ENCODE data around the gene FGF7. TPM values are rescaled to one million over a fixed set of nuclear protein-coding genes. Genes with fewer than 3 reads are reported as not detected.
"Not testable (repeated sequence)": the region's sequence is repeated elsewhere in the genome, so short reads cannot be mapped to it uniquely, and the experiment has no call there.

FGF7 gene
- total RNA-seq, 1 donor from 2014 or later = not detected

DNA sequence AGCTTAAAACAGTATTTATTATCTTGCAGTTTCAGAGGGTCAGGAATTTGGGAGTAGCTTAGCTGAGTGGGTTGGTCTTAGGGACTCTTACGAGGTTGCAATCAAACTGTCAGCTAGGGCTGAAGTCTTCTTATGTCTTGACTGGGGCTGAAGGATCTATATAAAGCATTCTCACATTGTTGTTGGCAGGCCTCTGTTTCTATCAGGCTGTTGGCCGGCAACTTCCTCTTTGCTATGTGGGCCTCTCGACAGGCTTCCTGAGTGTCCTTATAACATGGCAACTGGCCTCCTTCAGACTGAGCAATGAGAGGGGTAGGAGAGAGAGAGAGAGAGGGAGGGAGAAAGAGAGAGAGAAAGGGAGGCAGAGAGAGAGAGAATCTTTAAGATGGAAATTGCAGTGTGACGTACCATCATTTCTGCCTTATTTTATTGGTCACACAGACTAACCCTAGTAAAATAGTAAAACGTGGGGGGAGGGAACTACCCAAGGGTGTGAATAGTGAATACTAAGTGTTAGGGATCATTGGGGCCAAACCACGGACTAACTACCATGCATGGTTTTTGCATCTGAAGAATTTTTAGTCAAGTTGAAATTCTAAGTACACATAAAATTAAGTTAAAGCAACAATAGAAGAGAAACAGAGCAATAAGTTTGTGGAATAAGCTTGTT lies 16.1 kb downstream of the FGF7 start:
- DNase-seq (ENCODE audit: low read depth, low spot score) = no peak

DNA sequence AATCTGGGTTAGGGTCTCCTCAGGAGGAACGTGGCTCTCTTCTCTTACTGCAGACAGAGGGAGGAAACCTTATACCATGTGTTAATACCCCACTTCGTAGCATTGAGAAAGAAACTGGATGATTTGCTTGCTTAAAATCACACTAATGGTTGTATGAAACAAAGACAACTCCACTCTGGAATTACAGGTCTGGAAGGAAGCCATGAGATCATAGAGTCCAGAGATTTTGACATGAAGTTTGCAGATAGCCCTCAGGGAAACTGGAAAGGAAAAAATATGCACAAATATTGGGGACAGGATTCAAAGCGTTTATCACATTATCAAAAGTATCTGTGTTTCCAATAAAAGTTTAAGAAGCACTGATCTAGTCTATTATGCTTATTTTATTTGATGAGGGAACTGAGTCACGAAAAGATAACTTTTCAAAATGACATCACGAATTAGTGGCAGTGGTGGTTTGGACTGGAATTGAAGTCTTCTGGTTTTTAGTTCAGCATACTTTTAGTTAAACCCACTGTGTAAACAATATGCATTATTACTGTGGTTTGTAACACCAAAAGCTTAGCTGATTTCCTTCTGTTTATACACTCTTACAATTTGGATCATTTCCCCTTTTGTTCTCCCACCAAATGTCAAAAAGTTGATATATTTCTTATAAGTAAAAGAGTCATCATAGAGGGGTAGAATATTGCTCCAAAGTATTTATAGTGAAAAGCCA lies 16.8 kb downstream of the FGF7 start:
- DNase-seq (ENCODE audit: low read depth, low spot score) = no peak

DNA sequence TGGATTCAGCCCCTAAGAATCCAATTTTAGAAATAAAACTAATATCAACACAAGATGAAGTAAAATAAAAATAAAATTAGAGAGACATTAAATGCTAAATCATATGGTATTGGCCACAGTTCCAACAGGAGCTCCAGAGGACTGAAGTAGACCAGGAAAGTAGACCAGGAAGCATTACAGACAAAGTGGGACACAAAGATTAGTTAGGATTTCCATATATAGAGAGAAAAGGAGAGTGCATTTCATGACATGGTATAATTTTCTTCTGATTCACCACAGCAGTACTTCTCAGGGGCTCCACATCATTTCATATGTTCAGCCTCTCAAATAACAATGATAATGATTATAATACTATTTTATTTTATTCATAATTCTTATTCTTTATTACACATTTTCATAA lies 18.3 kb downstream of the FGF7 start:
- DNase-seq (ENCODE audit: low read depth, low spot score) = no peak

DNA sequence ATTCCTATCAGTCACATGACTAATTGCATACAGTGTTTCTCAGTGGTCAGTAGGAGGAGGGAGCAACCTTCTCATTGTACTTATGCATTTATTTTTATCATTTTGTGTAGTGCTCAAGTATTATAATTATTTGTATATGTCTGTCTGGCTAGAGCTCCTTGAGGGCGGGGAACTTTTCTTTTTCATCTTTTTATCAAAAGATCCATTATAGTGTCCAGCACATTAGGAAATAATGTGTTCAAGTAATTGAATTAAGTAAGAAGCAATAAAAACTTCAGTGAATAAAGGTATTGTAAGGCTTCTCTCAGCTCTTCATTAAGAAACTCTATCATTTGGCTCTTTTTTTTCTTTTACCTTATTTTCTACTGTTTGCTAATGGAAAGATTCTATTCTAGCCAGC lies 18.8 kb downstream of the FGF7 start:
- no peak for DNase-seq (ENCODE audit: low read depth, low spot score)

- no peak for DNase-seq (ENCODE audit: low read depth, low spot score)
These were observed 29.6 kb downstream of the FGF7 start for GRCh38 chr15:49452595-49452994.

DNA sequence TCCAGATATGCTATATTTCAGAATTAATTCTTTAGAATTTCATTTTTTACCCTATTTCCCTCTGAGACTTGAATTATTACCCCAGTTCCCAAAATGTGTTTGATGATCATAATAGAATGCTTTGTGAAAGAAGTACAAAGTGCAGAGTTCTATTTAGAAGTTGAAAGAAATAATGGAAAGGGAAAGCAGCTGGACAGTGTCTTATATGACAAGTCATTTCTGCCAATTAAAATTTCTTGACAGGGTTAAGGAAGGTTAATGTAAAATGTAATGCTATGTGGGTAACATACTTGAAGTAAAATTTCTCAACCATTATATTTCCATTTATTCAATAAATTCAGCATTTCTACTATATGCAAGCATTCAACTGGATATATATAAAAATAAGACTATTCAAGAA lies 33.1 kb downstream of the FGF7 start:
- no peak for DNase-seq (ENCODE audit: low read depth, low spot score)

- DNase-seq (ENCODE audit: low read depth, low spot score) = no peak
These were observed 35.1 kb downstream of the FGF7 start for GRCh38 chr15:49458145-49458544.

GRCh38 chr15:49460411-49460941 lies 37.4 kb downstream of the FGF7 start:
- DNase-seq (ENCODE audit: low read depth, low spot score) = no peak

DNA sequence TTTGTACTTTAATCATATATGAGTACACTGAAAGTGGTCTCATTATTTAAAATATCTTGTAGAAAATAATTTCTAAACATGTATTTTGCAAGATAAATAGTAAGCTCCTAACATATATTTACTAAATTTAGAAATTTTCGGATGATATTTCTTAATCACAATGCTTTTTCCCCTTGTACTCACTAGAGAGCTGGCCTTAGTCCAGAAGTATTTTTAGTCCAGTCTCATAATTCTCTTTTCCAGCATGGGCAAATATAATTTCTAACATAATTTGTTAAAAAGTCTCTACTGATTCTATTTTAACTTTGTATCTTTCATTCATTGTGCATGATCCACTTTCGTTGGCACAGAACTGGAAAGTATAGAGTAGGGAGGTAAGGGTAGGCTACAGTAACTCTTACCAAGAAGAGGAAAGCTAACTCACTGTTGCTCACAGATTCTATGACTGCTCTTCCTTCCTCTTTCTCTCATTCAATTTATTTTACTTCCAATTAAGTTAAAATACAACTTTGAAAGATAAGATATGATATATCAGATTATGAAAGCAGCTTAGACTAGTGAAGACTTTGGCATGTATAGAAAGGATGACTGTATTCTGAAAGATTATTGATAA lies 39.3 kb downstream of the FGF7 start:
- no peak for DNase-seq (ENCODE audit: low read depth, low spot score)

DNA sequence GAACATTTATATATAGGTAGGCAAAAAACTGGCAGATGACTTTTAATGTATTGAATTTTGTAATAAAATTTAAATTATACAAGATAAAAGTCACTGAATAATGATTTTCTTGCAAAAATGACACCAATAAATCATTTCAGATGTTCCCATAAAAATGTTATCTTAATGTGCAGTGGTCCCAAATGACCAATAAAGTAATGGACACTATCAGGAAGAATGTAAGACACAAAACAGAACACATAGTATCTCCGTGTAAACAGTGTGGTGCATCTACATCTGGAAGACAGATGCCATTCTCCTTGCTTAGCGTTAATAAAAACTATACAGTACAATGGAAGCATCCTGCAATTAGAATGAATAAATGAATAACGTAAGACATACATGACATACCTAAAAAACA lies 41.5 kb downstream of the FGF7 start:
- no peak for DNase-seq (ENCODE audit: low read depth, low spot score)

DNA sequence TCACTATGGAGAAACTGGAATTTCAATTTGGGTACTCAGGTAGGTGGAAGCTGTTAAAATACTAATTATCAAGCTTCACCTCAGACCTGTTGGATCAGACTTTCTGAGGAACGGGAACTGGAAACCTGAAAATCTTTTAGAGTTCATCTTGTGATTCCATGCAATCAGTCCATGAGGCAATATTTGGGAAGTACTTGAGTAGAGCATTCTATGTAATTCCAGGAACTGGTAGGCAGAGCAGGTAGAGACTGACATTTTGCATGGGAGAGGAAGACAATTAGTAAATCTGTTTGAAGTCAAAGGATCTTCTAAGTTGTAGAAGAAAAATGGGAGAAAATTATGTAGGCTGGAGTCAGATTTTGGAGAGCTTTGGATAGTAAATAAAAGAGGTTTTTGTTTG lies 43.1 kb downstream of the FGF7 start:
- no peak for DNase-seq (ENCODE audit: low read depth, low spot score)

GRCh38 chr15:49467746-49468480 lies 44.9 kb downstream of the FGF7 start:
- no peak for DNase-seq (ENCODE audit: low read depth, low spot score)

DNA sequence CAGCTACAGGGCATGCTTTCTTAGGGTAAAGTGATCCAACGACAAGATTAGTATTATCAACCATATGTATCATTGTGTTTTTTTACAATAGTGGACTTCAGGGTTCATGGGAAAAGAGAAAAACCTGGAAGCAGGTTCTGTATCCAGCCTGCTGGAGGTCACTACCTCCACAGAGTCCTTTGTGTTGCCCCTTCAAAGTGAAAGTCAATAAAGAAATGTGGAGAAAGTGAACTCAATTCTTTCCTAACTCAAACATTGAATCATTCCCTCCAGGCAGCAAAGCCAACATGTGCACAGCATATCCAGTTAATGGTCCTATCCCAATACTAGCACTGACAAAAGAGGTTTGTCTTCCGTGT lies 45.4 kb downstream of the FGF7 start:
- DNase-seq (ENCODE audit: low read depth, low spot score) = no peak

DNA sequence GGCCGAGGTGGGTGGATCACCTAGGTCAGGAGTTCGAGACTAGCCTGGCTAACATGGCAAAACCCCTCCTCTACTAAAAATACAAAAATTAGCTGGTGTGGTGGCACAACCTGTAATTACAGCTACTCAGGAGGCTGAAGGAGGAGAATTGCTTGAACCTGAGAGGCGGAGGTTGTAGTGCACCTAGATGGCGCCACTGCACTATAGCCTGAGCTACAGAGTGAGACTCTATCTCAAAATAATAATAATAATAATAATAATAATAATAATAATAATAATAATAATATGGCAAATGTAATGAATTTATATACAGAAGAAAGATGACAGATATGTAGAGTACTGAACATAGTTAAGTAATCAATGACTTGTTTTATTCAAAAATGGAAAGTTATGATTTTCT lies 48.2 kb downstream of the FGF7 start:
- DNase-seq (ENCODE audit: low read depth, low spot score) = not testable (repeated sequence)

DNA sequence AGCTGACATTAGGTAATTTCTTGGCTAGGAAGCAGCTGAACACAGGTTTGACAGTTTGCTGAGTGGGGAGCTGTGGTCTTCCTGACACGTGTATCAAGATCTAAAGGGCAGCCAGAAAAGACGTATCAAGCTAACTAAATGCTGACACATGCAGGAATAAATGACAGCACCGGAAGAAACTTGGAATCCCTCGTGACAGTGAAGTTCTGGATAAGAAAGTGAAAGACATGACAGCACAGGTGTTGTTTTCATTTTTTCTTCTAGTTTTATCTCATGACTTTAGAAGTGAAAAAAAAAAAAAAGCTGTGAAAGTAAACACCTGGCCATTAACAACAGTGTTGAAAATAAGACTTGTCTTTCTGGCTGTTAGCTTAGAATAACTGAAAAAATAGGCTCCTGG lies 48.7 kb downstream of the FGF7 start:
- DNase-seq (ENCODE audit: low read depth, low spot score) = no peak

DNA sequence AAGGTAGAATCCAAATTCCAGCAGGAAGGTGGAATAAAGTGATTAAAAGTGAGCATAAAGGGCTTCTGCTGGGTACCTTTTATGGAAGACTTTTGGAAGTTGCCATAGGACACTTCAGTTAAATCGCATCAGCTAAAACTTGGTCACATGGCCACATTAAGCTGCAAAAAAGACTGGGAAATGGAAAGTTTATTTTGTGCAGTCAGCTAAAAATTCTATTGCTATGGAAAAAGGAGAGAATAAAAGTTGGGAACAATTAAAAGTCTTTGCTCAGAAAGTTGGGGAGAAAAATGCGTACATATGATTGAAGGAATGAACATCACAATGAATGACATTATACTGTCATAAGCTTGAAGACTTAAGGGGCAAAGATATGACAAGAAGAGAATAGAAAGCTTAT lies 49.3 kb downstream of the FGF7 start:
- no peak for DNase-seq (ENCODE audit: low read depth, low spot score)

DNA sequence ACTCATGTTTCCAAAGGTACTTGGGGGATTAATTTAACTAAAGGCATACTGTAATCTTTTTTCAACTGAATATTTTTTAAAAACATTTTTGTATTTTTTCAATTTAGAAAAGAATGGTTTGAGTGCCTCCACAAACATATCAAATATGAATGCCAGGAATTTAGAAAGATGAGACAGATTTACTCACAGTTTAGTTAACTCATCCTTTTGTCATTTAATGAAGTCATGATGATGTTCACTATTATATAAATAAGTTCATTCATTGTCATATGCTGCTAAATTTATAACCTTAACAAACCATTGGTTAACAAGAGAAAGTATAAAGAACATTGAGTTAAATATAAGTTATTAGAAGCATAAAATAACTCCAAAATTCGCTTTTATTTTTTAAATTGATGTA lies 50.0 kb downstream of the FGF7 start:
- DNase-seq (ENCODE audit: low read depth, low spot score) = no peak

- not testable (repeated sequence) for DNase-seq (ENCODE audit: low read depth, low spot score)
These were observed 55.0 kb downstream of the FGF7 start for GRCh38 chr15:49478021-49478420.

DNA sequence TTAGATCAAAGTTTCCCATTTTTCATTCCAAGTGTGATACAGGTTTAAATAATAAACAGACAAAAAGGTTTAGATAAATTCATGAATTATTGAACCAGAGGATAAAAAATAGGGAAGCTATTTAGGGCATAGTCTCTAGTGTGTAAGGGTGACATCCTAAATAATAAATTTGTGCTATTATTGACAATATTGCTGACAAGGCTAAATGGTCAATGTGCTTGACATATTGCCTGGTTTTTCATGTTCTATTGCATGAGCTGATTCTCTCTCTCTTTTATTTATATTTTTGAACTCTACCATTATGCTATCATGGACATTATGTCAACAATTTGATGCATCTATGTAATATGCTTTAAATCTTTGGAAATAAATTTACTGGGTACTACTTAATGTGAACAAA lies 55.9 kb downstream of the FGF7 start:
- not testable (repeated sequence) for DNase-seq (ENCODE audit: low read depth, low spot score)

DNA sequence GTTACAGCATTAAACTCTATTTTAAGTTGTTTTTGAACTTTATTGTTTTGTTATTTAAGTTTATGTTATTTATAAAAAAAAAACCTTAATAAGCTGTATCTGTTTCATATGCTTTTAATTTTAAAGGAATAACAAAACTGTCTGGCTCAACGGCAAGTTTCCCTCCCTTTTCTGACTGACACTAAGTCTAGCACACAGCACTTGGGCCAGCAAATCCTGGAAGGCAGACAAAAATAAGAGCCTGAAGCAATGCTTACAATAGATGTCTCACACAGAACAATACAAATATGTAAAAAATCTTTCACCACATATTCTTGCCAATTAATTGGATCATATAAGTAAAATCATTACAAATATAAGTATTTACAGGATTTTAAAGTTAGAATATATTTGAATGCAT lies 62.4 kb downstream of the FGF7 start:
- DNase-seq (ENCODE audit: low read depth, low spot score) = not testable (repeated sequence)

- no peak for DNase-seq (ENCODE audit: low read depth, low spot score)
These were observed 67.9 kb downstream of the FGF7 start for GRCh38 chr15:49490966-49491365.

GRCh38 chr15:49492151-49492550 lies 69.1 kb downstream of the FGF7 start:
- no peak for DNase-seq (ENCODE audit: low read depth, low spot score)

All from pulmonary artery endothelial cell (primary cell).